GM12892 (cell line): Measurements from ENCODE around the gene MFAP4.

Experiments
- DNase-seq: peaks from one replicate; pipeline ENCODE4 v3.0.0; 2011; ENCODE audit not compliant: insufficient read length
- FAIRE-seq: peaks from 2 replicates; lab custom pipeline; 2011; peaks lifted over from hg19 to GRCh38; lab: Jason Lieb, UNC
- POLR2A ChIP-seq: IDR thresholded peaks from 2 replicates; pipeline ENCODE4 v1.6.1; 2011; ENCODE audit warnings: low read depth, low read length, control low read depth
- POLR2AphosphoS5 ChIP-seq: IDR thresholded peaks from 2 replicates; pipeline ENCODE4 v1.6.1; 2011; ENCODE audit warnings: low read depth, low read length, control low read depth
- TAF1 ChIP-seq: IDR thresholded peaks from 2 replicates; pipeline ENCODE4 v1.6.1; 2011; ENCODE audit warnings: low read depth, mild to moderate bottlenecking, control low read depth, low read length, borderline replicate concordance

Gene MFAP4

GRCh38 chr17:19407601-19408345 is 20.8 kb upstream of the MFAP4 start:
- no peak for TF ChIP-seq TAF1
- TF ChIP-seq POLR2AphosphoS5 = no peak
- TF ChIP-seq POLR2A = no peak
- no peak for DNase-seq
- no peak for FAIRE-seq

GRCh38 chr17:19405114-19405513 is 18.1 kb upstream of the MFAP4 start:
- FAIRE-seq = no peak
- no peak for TF ChIP-seq POLR2AphosphoS5
- no peak for TF ChIP-seq POLR2A
- no peak for TF ChIP-seq TAF1
- DNase-seq = no peak

GRCh38 chr17:19404264-19404663 is 17.3 kb upstream of the MFAP4 start:
- no peak for DNase-seq
- FAIRE-seq = no peak
- TF ChIP-seq TAF1 (no peak), POLR2A (no peak), POLR2AphosphoS5 (no peak)

- DNase-seq (no peak), FAIRE-seq (no peak)
- TF ChIP-seq POLR2A = no peak
These were observed 16.0 kb upstream of the MFAP4 start for GRCh38 chr17:19403021-19403420.

- FAIRE-seq (no peak), DNase-seq (no peak)
- no peak for TF ChIP-seq POLR2A
- TF ChIP-seq POLR2AphosphoS5 = no peak
- TF ChIP-seq TAF1 = no peak
These were observed 15.2 kb upstream of the MFAP4 start for GRCh38 chr17:19402171-19402570.

- DNase-seq (no peak), FAIRE-seq (no peak)
- no peak for TF ChIP-seq TAF1
- TF ChIP-seq POLR2A = no peak
- TF ChIP-seq POLR2AphosphoS5 = no peak
These were observed 14.5 kb upstream of the MFAP4 start for GRCh38 chr17:19401321-19402010.

GRCh38 chr17:19399750-19400450 is 12.9 kb upstream of the MFAP4 start:
- TF ChIP-seq POLR2AphosphoS5 (no peak), TAF1 (no peak), POLR2A (no peak)
- FAIRE-seq = no peak
- no peak for DNase-seq

GRCh38 chr17:19398301-19399181 is 11.6 kb upstream of the MFAP4 start:
- TF ChIP-seq POLR2A = no peak
- no peak for TF ChIP-seq TAF1
- TF ChIP-seq POLR2AphosphoS5 = no peak
- FAIRE-seq (no peak), DNase-seq (no peak)

- TF ChIP-seq TAF1 = no peak
- TF ChIP-seq POLR2AphosphoS5 = no peak
- no peak for FAIRE-seq
- no peak for DNase-seq
These were observed 10.6 kb upstream of the MFAP4 start for GRCh38 chr17:19397556-19398041.

GRCh38 chr17:19392303-19392702 is 5.3 kb upstream of the MFAP4 start:
- DNase-seq = no peak
- TF ChIP-seq TAF1 (no peak), POLR2AphosphoS5 (no peak), POLR2A (no peak)
- no peak for FAIRE-seq

GRCh38 chr17:19391432-19391831 is 4.4 kb upstream of the MFAP4 start:
- DNase-seq (no peak), FAIRE-seq (no peak)
- TF ChIP-seq POLR2A (no peak), TAF1 (no peak), POLR2AphosphoS5 (no peak)
